Inferior parietal cortex (tissue), 1 donor: Measurements from ENCODE around the gene STPG2.

Source experiments
- DNase-seq: peaks from one replicate; pipeline ENCODE4 v3.0.0-alpha.2; 2016; ENCODE audit errors: extremely low spot score

Gene STPG2

GRCh38 chr4:97819294-97819693 lies 324.0 kb downstream of the STPG2 start:
- no peak for DNase-seq

- no peak for DNase-seq
Measured at GRCh38 chr4:97812768-97813167, 330.5 kb downstream of the STPG2 start.

DNA sequence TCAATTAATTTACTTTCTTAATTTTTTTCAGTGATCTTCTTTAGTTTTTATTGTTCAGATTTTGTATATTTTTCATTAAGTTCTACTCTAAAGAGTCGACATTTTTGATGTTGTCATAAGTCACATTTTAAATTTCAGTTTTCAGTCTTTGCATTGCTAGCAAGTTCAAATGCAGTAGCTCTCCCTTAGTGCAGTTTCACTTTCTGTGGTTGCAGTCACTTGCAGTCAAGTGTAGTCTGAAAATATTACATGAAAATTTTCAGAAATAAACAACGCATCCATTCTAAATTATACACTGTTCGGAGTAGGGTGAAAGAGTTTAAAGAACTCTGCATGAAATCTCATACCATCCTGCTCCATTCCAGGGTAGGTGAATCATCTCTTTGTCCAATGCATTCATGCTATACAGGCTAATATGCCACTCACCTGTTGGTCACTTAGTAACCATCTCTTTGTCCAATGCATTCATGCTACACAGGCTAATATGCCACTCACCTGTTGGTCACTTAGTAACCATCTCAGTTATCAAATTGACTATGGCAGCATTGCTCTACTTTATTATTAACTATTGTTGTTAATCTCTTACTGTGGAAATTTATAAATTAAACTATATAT lies 356.9 kb downstream of the STPG2 start:
- no peak for DNase-seq

DNA sequence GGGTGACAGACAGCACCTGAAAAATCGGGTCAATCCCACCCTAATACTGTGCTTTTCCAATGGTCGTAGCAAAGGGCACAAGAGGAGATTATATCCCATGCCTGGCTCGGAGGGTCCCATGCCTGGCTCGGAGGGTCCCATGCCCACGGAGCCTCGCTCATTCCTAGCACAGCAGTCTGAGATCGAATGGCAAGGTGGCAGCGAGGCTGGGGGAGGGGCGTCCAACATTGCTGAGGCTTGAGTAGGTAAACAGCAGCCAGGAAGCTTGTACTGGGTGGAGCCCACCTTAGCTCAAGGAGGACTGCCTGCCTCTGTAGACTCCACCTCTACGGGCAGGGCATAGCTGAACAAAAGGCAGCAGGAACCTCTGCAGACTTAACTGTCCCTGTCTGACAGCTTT lies 365.1 kb downstream of the STPG2 start:
- no peak for DNase-seq

- no peak for DNase-seq
Measured at GRCh38 chr4:97774347-97774989, 368.8 kb downstream of the STPG2 start.

GRCh38 chr4:97770222-97770621 lies 373.1 kb downstream of the STPG2 start:
- DNase-seq, result no peak

DNA sequence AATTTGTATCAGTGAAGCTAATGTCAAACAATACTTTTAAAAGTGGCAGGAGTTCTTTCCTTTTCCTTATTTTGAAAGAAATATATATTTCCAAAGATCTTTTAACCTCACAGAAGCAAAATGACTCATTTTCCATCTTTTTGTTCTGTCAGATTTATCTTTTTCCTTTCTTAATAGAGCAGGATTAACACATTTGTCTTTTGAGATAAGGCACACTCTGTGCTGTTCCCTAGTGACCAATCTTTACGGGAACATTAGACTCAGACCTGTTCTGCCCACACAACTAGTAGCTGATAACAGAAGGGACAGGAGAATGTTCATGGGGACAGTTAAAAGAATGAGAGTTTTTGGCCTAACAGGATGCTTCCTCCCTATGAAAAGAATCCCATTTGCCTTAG lies 381.2 kb downstream of the STPG2 start:
- DNase-seq, result no peak

DNA sequence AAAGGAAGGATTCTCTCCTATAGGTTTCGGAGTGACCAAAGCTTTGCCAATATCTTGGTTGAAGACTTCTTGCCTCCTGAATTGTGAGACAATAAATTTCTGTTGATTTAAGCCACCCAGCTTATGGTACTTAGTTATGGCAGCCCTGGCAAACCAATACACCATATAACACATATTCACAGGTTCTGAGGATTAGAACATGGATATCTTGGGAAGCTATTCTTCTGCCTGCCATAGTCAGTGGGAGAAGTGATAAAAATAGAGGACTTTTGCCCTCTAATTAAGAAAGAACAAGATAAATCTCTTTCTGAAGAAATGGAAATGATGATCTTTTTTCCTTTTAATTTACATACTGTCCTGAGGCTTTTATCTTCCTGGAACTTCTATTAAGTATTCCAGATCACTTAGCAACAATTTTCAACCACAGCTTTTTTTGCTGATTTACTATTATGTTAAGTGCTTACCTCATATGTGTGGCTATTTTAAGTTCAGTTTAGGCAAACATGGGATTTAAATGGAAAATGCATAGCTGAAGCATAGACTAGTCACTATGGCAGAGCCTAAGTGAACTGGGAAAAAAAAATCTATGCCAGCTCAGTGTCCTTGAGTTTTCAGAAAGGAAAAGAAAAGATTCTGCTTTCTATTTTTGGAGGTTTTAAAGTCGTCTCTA lies 381.7 kb downstream of the STPG2 start:
- DNase-seq, result no peak

- no peak for DNase-seq
Measured at GRCh38 chr4:97759785-97760184, 383.5 kb downstream of the STPG2 start.

- DNase-seq, result no peak
Measured at GRCh38 chr4:97752599-97752998, 390.7 kb downstream of the STPG2 start.

- DNase-seq, result no peak
Measured at GRCh38 chr4:97747945-97748344, 395.3 kb downstream of the STPG2 start.

DNA sequence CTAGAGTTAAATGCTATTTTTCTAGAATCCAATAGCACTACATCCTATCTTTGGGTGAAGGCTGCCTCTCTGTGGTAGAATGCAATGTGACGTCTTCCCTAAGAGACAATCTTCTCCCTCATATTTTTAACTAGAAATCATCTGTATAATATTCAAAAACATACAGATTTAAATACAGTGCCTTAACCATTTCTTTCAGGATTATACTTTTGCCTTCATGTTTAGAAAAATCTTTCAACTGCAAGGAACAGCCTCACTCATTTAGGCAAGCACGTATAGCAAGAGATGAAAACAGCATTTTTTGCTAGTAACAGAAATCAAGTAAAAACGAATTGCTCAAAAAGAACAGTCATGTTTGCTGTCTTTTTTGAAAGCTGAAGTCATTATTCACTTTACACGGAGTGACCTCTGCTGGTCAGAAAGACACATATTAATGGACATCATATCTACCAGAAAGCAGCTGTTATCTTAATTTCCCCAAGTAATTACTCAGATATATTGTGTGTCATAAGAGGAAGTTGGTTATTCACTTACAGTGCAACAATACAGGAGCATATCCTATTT lies 422.3 kb downstream of the STPG2 start:
- peak; percentile 76 for DNase-seq

- DNase-seq, result no peak
Measured at GRCh38 chr4:97691111-97691605, 452.1 kb downstream of the STPG2 start.

GRCh38 chr4:97670703-97671269 lies 472.5 kb downstream of the STPG2 start:
- DNase-seq, result no peak

GRCh38 chr4:97665553-97665952 lies 477.7 kb downstream of the STPG2 start:
- DNase-seq, result no peak

DNA sequence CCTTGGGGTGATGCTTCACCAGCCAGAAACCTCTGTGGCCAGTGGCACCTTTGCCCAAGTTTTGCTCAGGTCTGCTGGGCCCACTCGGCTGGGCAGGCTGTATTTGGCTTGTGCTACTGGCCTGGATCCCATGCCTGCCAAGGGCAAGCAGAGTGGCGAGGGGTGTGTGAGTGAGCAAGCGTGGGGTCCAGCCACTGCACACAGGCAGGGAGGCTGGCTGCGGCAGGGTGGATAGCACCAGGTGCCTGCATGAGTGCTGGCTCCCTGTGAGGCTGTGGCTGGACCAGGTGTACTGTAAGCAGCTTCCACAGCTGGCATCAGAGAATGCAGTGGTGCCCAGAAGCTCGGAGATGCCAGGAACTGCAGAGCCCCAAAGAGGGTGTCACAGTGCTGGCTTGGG lies 478.5 kb downstream of the STPG2 start:
- DNase-seq, result no peak

- DNase-seq, result no peak
Measured at GRCh38 chr4:97662133-97662532, 481.1 kb downstream of the STPG2 start.

DNA sequence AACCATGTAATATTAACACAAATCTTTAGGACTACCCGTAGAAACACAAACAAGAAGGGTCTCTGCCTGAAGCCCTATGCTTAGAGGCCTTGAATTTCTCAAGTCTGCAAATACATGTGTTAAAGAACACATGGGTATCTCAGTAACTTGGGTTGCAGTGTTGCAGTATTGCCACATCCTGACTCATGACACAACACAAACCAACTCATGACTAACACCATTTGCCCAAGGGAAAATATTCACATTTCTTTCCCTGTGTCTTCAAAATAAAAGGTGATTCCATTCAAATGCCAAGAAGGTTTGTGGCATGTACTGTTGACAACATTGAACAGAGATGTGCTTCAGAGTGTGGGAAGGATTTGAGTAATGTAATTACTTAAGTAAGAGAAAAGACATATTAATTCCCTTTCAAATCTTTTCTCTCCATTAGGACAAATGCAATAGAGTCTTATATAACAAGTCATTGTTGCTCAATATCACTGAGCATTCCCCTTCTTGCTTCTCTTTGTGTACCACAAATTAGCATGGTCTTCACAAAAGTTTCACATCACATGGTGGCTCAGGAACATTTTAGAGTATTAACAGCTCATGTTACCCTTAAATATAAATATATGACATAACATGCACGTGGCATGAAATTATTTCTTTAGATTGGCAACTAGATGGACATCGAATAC lies 487.1 kb downstream of the STPG2 start:
- DNase-seq, result no peak

- no peak for DNase-seq
Measured at GRCh38 chr4:97653701-97654100, 489.6 kb downstream of the STPG2 start.

- no peak for DNase-seq
Measured at GRCh38 chr4:97646997-97647396, 496.3 kb downstream of the STPG2 start.

DNA sequence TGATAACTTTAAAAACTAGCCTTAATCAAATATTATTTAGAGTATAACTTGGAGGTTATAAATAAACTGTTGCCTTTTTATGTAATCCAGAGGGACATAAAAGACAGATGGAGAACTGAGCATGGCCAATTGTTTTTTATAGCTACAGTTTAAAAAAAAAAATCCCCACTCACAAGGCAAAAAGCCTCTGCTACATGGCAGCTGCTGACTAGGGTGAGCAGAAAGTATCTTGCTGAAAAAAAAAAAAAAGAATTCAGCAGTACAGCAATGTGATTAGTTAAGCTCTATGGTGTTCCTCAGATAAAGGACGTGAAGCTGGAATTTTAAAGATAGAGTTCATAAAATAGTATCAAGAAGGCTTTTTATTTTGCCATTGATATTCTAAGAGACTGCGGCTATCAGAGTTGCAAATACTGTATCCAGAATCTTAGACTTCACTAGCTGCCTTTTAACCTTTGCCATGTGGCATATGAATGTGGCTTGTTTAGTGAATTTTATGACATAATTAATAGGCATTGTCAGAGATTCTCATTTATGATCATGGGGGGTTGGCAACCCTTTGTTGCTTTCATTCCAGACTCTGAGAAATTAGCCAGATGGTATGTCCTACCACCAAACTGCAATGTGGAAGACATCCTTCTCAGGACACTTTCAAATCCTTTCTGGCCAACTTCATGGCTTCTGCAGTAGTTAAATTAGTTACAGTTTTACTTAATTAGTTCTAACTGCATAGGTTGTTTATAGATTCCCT lies 498.0 kb downstream of the STPG2 start:
- peak; percentile 27 for DNase-seq
